HepG2 (cell line): Measurements from ENCODE around the gene EML2. TPM values are rescaled to one million over a fixed set of nuclear protein-coding genes. Genes with fewer than 3 reads are reported as not detected.

ENCODE experiments used
- ATAC-seq: fragments of 200-7000 bp; cut with Tn5 transposase; 3 replicates; pipeline ENCODE4 v1.9.1; 2020; ENCODE audit warnings: mild to moderate bottlenecking, moderate library complexity
- BruUV-seq: library from RNA; stranded (reverse); fragments of 400-500 nt; replicated peaks from 2 replicates; lab custom pipeline; 2021; lab: Mats Ljungman, UMichigan
- CTCF ChIA-PET: fragments of 300-600 bp; formaldehyde crosslinking; extraction: SDS; loops from one replicate; lab custom pipeline; 2021; ENCODE audit warnings: low total read pairs, inconsistent platforms, low intra/inter-chr PET ratio; lab: Yijun Ruan, JAX
- POLR2A ChIA-PET: fragments of 350-600 bp; sonication (Branson Sonifier 250); formaldehyde crosslinking; loops from one replicate; lab custom pipeline; 2020; ENCODE audit warnings: antibody characterized with exemption, inconsistent platforms; lab: Yijun Ruan, JAX
- DNase-seq: peaks from one replicate; pipeline ENCODE4 v3.0.0-alpha.2; 2015; ENCODE audit warnings: low spot score
- FAIRE-seq: peaks from 3 replicates; lab custom pipeline; 2011; peaks lifted over from hg19 to GRCh38; lab: Jason Lieb, UNC
- H2AFZ ChIP-seq: one replicate; pipeline ENCODE4 v1.6.1; 2011; ENCODE audit warnings: low read length, inconsistent platforms
- H3K27ac ChIP-seq: fragments of 300-600 bp; 3 replicates; pipeline ENCODE4 v1.8.0; 2011; ENCODE audit warnings: mixed run types, mild to moderate bottlenecking, mixed read lengths, low read length, inconsistent platforms; ENCODE audit not compliant: insufficient read depth; ENCODE audit errors: extremely low read length
- H3K27me3 ChIP-seq, 2 experiments: fragments of 200-600 bp in 1 of 2; 2 replicates in 1 of 2; 3 replicates in 1 of 2; pipeline versions ENCODE4 v1.6.0 to v1.8.0; 2011; ENCODE audit warnings: low read length in 2 of 2, mild to moderate bottlenecking in 2 of 2, moderate library complexity in 2 of 2, inconsistent platforms in 1 of 2; ENCODE audit not compliant: insufficient read depth in 2 of 2, control insufficient read depth in 1 of 2
- H3K36me3 ChIP-seq, 2 experiments: fragments of 200-600 bp in 1 of 2; replicated peaks in 1 of 2; 2 replicates in 1 of 2; 3 replicates in 1 of 2; pipeline versions ENCODE4 v1.5.1 to v1.8.0; 2011; ENCODE audit warnings: low read length in 2 of 2, inconsistent platforms in 1 of 2; ENCODE audit not compliant: insufficient read depth in 2 of 2, control insufficient read depth in 1 of 2
- H3K4me1 ChIP-seq: 2 replicates; pipeline ENCODE4 v1.5.1; 2012; ENCODE audit warnings: low read length, inconsistent platforms; ENCODE audit not compliant: insufficient read depth
- H3K4me2 ChIP-seq: 2 replicates; pipeline ENCODE4 v1.6.0; 2011; ENCODE audit warnings: low read depth, low read length, inconsistent platforms
- H3K4me3 ChIP-seq, 3 experiments: fragments of 200-600 bp in 1 of 3; sonication (generic), shearing (Covaris generic) in 1 of 3; replicated peaks in 1 of 3; 2 replicates each; pipeline ENCODE4 v1.5.1; 2011 to 2016; ENCODE audit warnings: low read length in 3 of 3, inconsistent platforms in 2 of 3, low read depth in 2 of 3, mild to moderate bottlenecking in 2 of 3, control low read depth in 1 of 3, mixed read lengths in 1 of 3; ENCODE audit not compliant: insufficient read depth in 1 of 3
- H3K79me2 ChIP-seq: one replicate; pipeline ENCODE4 v1.6.1; 2011; ENCODE audit warnings: low read length, inconsistent platforms; ENCODE audit not compliant: insufficient read depth
- H3K9ac ChIP-seq: 2 replicates; pipeline ENCODE4 v1.6.0; 2011; ENCODE audit warnings: mild to moderate bottlenecking, low read depth, low read length, inconsistent platforms; ENCODE audit not compliant: insufficient read depth
- H3K9me3 ChIP-seq: 2 replicates; pipeline ENCODE4 v1.5.1; 2012; ENCODE audit warnings: mild to moderate bottlenecking, low read length
- H4K20me1 ChIP-seq: 2 replicates; pipeline ENCODE4 v1.6.0; 2011; ENCODE audit warnings: inconsistent platforms, mild to moderate bottlenecking, low read length, moderate library complexity; ENCODE audit not compliant: insufficient read depth
- GMEB1 ChIP-seq: sonication (generic); formaldehyde crosslinking; IDR thresholded peaks from 2 replicates; pipeline ENCODE4 v1.5.1; 2020; ENCODE audit warnings: missing genetic modification reagents, mild to moderate bottlenecking, borderline replicate concordance
- HDAC1 ChIP-seq: sonication (generic); formaldehyde crosslinking; IDR thresholded peaks from 2 replicates; pipeline ENCODE4 v1.5.1; 2020; ENCODE audit warnings: mild to moderate bottlenecking, missing genetic modification reagents
- KDM3A ChIP-seq: IDR thresholded peaks from 2 replicates; pipeline ENCODE4 v1.6.1; 2018; ENCODE audit warnings: low read depth, missing compliant biosample characterization
- TRIM24 ChIP-seq: sonication (generic); formaldehyde crosslinking; IDR thresholded peaks from 2 replicates; pipeline ENCODE4 v1.8.0; 2022; ENCODE audit warnings: mild to moderate bottlenecking, missing genetic modification reagents
- WGBS: methylation state at CpG from one replicate; pipeline ENCODE4 v1.1.6; 2017; ENCODE audit warnings: low lambda C conversion rate; 5-methylcytosine and 5-hydroxymethylcytosine counted together
- in situ Hi-C: cut with HindIII; loops from 2 replicates; pipeline ENCODE4 v1.10.0; 2017; ENCODE audit warnings: low pct_unique_long_range_greater_than_20kb; ENCODE audit not compliant: extremely low pct_ligation_motif_present
- intact Hi-C: fragments of 100-400 bp; cut with micrococcal nuclease; formaldehyde crosslinking; loops from one replicate; pipeline ENCODE4 v1.10.0; 2022; ENCODE audit not compliant: unreplicated experiment
- polyA plus RNA-seq, 8 experiments: library from polyadenylated mRNA; depleted of rRNA in 3 of 8; stranded (reverse) in 7 of 8; unstranded in 1 of 8; fragments of >200 nt; fragmentation: Illumina TruSeq in 4 of 8; extraction: Trizol in 4 of 8; gene quantifications; 2 replicates each; pipeline versions ENCODE4 v1.2.1 to v1.2.3, GENCODE V29; 2011 to 2016; ENCODE audit warnings: low read depth in 4 of 8, missing spikeins in 1 of 8, mixed read lengths in 1 of 8; ENCODE audit not compliant: insufficient read depth in 1 of 8
- total RNA-seq, 5 experiments: library from RNA; depleted of rRNA; stranded (reverse); fragments of >200 nt; fragmentation: Illumina TruSeq; extraction: Trizol; gene quantifications; 2 replicates each; pipeline ENCODE4 v1.2.3, GENCODE V29; 2016; ENCODE audit warnings: low read depth in 1 of 5

EML2 gene
- total and polyA plus RNA-seq, 2 of the 13 experiments (the other 11 are each of a cell fraction or from before 2014, with no cell fraction given) = 7.3 to 12.9 TPM

DNA sequence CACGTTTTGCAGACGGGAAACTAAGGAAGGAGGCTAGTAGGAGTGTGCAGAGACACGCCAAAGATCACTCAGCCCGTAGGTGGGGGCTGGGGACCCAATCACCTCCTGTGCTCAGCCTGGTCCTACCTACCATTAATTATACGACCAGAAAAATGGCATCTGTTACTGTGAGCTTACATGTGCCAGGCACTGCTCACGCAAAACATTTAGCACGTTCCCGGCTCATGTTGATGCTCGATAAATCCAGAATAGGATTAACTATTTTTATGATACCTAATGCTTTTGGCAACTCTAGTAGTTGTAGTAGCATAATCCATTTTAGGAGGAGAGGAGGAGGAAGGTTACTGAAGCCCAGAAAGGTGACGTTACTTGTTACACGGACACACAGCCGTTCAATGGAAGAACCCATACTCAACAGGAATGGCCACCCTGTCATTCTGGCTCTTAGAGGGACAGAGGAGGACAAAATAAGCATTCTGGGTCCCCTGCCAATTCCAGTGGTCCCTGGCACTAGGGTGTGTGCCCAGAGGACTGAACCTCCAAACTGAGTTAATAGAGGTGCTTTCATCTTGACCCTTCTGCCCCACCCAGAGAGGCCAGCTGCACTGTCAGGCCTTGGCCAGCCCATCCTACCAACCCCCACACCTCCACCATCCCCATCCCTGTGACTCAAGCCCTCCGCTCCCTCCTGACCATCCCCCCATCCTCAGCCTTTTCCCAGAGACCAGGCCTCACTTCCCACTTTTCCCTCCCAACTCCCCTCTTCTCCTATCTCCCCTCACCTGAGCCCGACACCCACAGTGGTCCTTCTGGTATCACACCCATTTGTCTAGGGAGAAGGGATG, 5.0 kb upstream of the EML2 start:
- intact Hi-C loops = loop anchor here (1.0 to 5.0 kb wide), 4 partner anchors 37 to 147 kb away; partner anchors contain the start of genes PPM1N and RTN2
- 46% methylated on average over 14 of the region's 14 CpGs for WGBS
- no peaks in the 10 kb centered on the region for H3K79me2 ChIP-seq
- no peak for ATAC-seq
- POLR2A ChIA-PET = interaction anchor here (0.7 to 5.9 kb wide), 4 partner anchors 41 to 60 kb away, joined by 3 to 56 read pairs (median 12); partner anchors contain the start of gene OPA3
- BruUV-seq = no TSS peak
- H3K9ac ChIP-seq = no peak overlapping the region
- H3K4me2 ChIP-seq = peak overlapping the region; percentile 83
- no peak overlapping the region for H3K27ac ChIP-seq
- H3K27me3 ChIP-seq = peaks cover 0 to 9% of the 10 kb centered on the region in 2 experiments; a peak in 3 of 5 replicates
- no peaks in the 10 kb centered on the region for H3K9me3 ChIP-seq
- peaks cover 62% of the 10 kb centered on the region for H3K4me1 ChIP-seq
- in situ Hi-C loops = loop anchor here (5.0 kb wide), 1 partner anchor 52 kb away; no protein-coding TSS in a partner anchor
- no peak overlapping the region for H2AFZ ChIP-seq
- DNase-seq = no peak
- H4K20me1 ChIP-seq = no peaks in the 10 kb centered on the region
- FAIRE-seq = no peak
- TF ChIP-seq TRIM24 (CRISPR knock-in tag) = no peak
- TF ChIP-seq GMEB1 (CRISPR knock-in tag) = 0 out of 2 replicates have a peak, but pooled peaks have one; percentile 4
- TF ChIP-seq KDM3A (CRISPR knock-in tag) = 0 out of 2 replicates have a peak, but pooled peaks have one; percentile 5
- 0 out of 2 replicates have a peak, but pooled peaks have one; percentile 7 for TF ChIP-seq HDAC1 (CRISPR knock-in tag)
- peak overlapping the region in 2 of 3 experiments; percentile 39 to 67; a peak in 3 of 6 replicates for H3K4me3 ChIP-seq
- H3K36me3 ChIP-seq = no peaks in the 10 kb centered on the region
- CTCF ChIA-PET = interaction anchor here (0.8 to 4.0 kb wide), 3 partner anchors 37 to 74 kb away, joined by 3 to 45 read pairs (median 29); no protein-coding TSS in a partner anchor
